Measurements from ENCODE around the gene ATP9A. TPM values are rescaled to one million over a fixed set of nuclear protein-coding genes. Genes with fewer than 3 reads are reported as not detected.

Gene ATP9A
- polyA plus RNA-seq, 3 donors = 0.04 TPM; not detected in 2

DNA sequence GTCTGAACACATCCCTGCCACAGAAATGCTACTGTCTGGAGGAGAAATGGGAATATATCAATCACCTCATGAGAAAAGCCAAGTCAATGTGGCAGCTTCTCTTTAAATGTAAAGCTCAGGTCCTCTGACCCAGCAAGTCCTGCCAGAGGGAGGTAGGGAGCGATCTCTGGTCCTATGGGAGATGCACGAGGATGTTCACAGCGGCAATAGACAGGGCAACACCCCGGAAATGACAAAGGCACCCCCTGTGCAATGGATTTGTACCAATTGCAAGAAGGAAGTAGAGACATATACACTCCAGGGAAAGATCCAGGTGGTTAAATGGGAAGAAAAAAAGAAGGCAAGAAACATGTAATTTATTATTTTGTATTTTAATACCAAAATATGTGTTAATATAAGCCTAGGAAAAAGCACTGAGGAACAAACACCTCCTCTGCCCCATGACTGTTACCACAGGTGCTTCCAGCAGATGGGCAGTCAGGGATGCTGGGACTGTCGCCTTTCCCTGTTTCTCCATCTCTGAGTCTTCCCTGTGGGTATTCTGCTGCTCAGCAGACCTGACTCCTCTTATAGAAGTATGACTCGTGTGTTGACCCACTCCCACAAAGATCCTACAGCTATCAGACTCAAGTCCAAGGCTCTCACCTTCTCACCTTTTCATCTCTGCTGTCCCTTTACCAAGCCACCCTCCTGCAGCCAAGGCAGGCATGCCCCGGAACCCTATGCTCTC lies 20.8 kb downstream of the ATP9A start:
- Histone ChIP-seq H3K79me2 (ENCODE audit: insufficient read depth, low read length) (no peaks in the 10 kb centered on the region), H3K4me2 (replicated peaks; ENCODE audit: extremely low read depth, low read length, poor library complexity, severe bottlenecking) (no peak overlapping the region)
- 95% methylated on average over 4 of the region's 7 CpGs for WGBS (ENCODE audit: insufficient coverage)

DNA sequence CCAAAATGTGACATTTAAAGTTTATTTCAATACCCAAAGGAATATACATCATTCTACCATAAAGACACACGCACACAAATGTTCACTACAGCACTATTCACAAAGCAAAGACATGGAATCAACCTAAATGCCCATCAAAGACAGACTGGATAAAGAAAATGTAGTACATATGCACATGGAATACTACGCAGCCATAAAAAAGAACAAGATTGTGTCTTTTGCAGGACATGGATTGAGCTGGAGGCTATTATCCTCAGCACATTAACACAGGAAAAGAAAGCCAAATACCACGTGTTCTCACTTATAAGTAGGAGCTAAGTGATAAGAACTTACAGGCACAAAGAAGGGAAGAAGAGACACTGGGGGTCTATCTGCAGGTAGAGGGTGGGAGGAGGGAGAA lies 22.4 kb downstream of the ATP9A start:
- intact Hi-C loops (cut with micrococcal nuclease) = no loop called here
- 83% methylated on average over 1 of the region's 3 CpGs for WGBS (ENCODE audit: insufficient coverage)
- H3K27ac ChIP-seq (ENCODE audit: low read depth in 1 of 2, low read length in 2 of 2) = no peak overlapping the region
- no peak for DNase-seq
- H3K4me1 ChIP-seq (ENCODE audit: control insufficient read depth in 1 of 2, insufficient read depth in 2 of 2, low read length in 2 of 2) = no peaks in the 10 kb centered on the region
- no peak overlapping the region for H2AFZ ChIP-seq (ENCODE audit: insufficient read depth, low read depth, low read length, poor library complexity, severe bottlenecking)
- Mint-ChIP-seq H3K27me3 (ENCODE audit: low read depth in 3 of 3) (peaks cover 0 to 3% (median 0%) of the 10 kb centered on the region in 3 donors), H3K36me3 (no peaks in the 10 kb centered on the region), H3K27ac (no peak overlapping the region), H3K9me3 (no peaks in the 10 kb centered on the region), H3K4me3 (no peak overlapping the region), H3K4me1 (peaks cover 7% of the 10 kb centered on the region)
- H3K4me3 ChIP-seq (replicated peaks in 1 of 3; ENCODE audit: low read depth in 2 of 3, low read length in 3 of 3) = no peak overlapping the region
- TF ChIP-seq, protein P1, sequence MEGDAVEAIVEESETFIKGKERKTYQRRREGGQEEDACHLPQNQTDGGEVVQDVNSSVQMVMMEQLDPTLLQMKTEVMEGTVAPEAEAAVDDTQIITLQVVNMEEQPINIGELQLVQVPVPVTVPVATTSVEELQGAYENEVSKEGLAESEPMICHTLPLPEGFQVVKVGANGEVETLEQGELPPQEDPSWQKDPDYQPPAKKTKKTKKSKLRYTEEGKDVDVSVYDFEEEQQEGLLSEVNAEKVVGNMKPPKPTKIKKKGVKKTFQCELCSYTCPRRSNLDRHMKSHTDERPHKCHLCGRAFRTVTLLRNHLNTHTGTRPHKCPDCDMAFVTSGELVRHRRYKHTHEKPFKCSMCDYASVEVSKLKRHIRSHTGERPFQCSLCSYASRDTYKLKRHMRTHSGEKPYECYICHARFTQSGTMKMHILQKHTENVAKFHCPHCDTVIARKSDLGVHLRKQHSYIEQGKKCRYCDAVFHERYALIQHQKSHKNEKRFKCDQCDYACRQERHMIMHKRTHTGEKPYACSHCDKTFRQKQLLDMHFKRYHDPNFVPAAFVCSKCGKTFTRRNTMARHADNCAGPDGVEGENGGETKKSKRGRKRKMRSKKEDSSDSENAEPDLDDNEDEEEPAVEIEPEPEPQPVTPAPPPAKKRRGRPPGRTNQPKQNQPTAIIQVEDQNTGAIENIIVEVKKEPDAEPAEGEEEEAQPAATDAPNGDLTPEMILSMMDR (IDR thresholded peaks at IDR 0.05) = no peak
- no peaks in the 10 kb centered on the region for H3K79me2 ChIP-seq (ENCODE audit: insufficient read depth, low read length)
- no peak overlapping the region for H3K9ac ChIP-seq (ENCODE audit: insufficient read depth, low read length, poor library complexity, severe bottlenecking)
- no peaks in the 10 kb centered on the region for H4K20me1 ChIP-seq (ENCODE audit: insufficient read depth, low read length)
- no peak overlapping the region for H3K4me2 ChIP-seq (replicated peaks; ENCODE audit: extremely low read depth, low read length, poor library complexity, severe bottlenecking)
- H3K36me3 ChIP-seq (replicated peaks in 1 of 2; ENCODE audit: control insufficient read depth in 1 of 2, insufficient read depth in 2 of 2, low read length in 2 of 2) = no peaks in the 10 kb centered on the region
- H3K27me3 ChIP-seq (ENCODE audit: control insufficient read depth in 2 of 2, insufficient read depth in 2 of 2, low read length in 2 of 2) = no peaks in the 10 kb centered on the region
- H3K9me3 ChIP-seq (replicated peaks in 1 of 2; ENCODE audit: control insufficient read depth in 1 of 2, insufficient read depth in 1 of 2, low read length in 2 of 2) = no peaks in the 10 kb centered on the region

More for the DNA sequence above, 20.8 kb downstream of the ATP9A start:
- Histone ChIP-seq H2AFZ (ENCODE audit: insufficient read depth, low read depth, low read length, poor library complexity, severe bottlenecking) (no peak overlapping the region), H3K36me3 (replicated peaks in 1 of 2; ENCODE audit: control insufficient read depth in 1 of 2, insufficient read depth in 2 of 2, low read length in 2 of 2) (no peaks in the 10 kb centered on the region), H3K4me3 (replicated peaks in 1 of 3; ENCODE audit: low read depth in 2 of 3, low read length in 3 of 3) (no peak overlapping the region), H4K20me1 (ENCODE audit: insufficient read depth, low read length) (no peaks in the 10 kb centered on the region), H3K9me3 (replicated peaks in 1 of 2; ENCODE audit: control insufficient read depth in 1 of 2, insufficient read depth in 1 of 2, low read length in 2 of 2) (no peaks in the 10 kb centered on the region), H3K27me3 (ENCODE audit: control insufficient read depth in 2 of 2, insufficient read depth in 2 of 2, low read length in 2 of 2) (no peaks in the 10 kb centered on the region), H3K27ac (ENCODE audit: low read depth in 1 of 2, low read length in 2 of 2) (no peak overlapping the region), H3K4me1 (ENCODE audit: control insufficient read depth in 1 of 2, insufficient read depth in 2 of 2, low read length in 2 of 2) (no peaks in the 10 kb centered on the region), H3K9ac (ENCODE audit: insufficient read depth, low read length, poor library complexity, severe bottlenecking) (no peak overlapping the region)
- peaks cover 0 to 1% (median 0%) of the 10 kb centered on the region in 7 donors for H3K9me3 Mint-ChIP-seq
- peaks cover 7% of the 10 kb centered on the region for H3K4me1 Mint-ChIP-seq
- no peak overlapping the region for H3K4me3 Mint-ChIP-seq
- H3K36me3 Mint-ChIP-seq = no peaks in the 10 kb centered on the region
- no peak for DNase-seq
- intact Hi-C loops (cut with micrococcal nuclease) = no loop called here
- peak overlapping the region in 1 of 7 donors; percentile 7 for H3K27ac Mint-ChIP-seq
- TF ChIP-seq, protein P1 (IDR thresholded peaks at IDR 0.05) = no peak
- peaks cover 0 to 3% (median 0%) of the 10 kb centered on the region in 3 donors for H3K27me3 Mint-ChIP-seq (ENCODE audit: low read depth in 3 of 3)
